GM21528 (cell line): Measurements from ENCODE around the gene TRPT1.

Experiments
- ATAC-seq: cut with Tn5 transposase; IDR thresholded peaks from one replicate; pipeline ENCODE4 v1.9.1; 2021; ENCODE audit warnings: mild to moderate bottlenecking, moderate library complexity; ENCODE audit not compliant: unreplicated experiment, low FRiP score

TRPT1 gene

GRCh38 chr11:64259533-64260067 is 33.6 kb upstream of the TRPT1 start:
- no peak for ATAC-seq

GRCh38 chr11:64258946-64259532 is 33.1 kb upstream of the TRPT1 start:
- no peak for ATAC-seq

- ATAC-seq, result no peak
Observed at GRCh38 chr11:64258356-64258755, 32.4 kb upstream of the TRPT1 start.

- no peak for ATAC-seq
Observed at GRCh38 chr11:64256300-64256699, 30.3 kb upstream of the TRPT1 start.

- ATAC-seq, result no peak
Observed at GRCh38 chr11:64255135-64256128, 29.4 kb upstream of the TRPT1 start.

- no peak for ATAC-seq
Observed at GRCh38 chr11:64254326-64254725, 28.3 kb upstream of the TRPT1 start.

- no peak for ATAC-seq
Observed at GRCh38 chr11:64253481-64253880, 27.5 kb upstream of the TRPT1 start.

GRCh38 chr11:64253043-64253442 is 27.1 kb upstream of the TRPT1 start:
- no peak for ATAC-seq

- ATAC-seq, result no peak
Observed at GRCh38 chr11:64252003-64252872, 26.3 kb upstream of the TRPT1 start.

- ATAC-seq, result no peak
Observed at GRCh38 chr11:64251753-64252002, 25.7 kb upstream of the TRPT1 start.

GRCh38 chr11:64251016-64251752 is 25.2 kb upstream of the TRPT1 start, which contains the start of gene PLCB3:
TSS of gene PLCB3 (plus strand) at chr11:64251530. CDS start at chr11:64251650, 120 bp downstream.
- ATAC-seq, result no peak

- ATAC-seq, result no peak
Observed at GRCh38 chr11:64250415-64251015, 24.5 kb upstream of the TRPT1 start.

GRCh38 chr11:64249563-64250414 is 23.8 kb upstream of the TRPT1 start:
- ATAC-seq, result no peak

- no peak for ATAC-seq
Observed at GRCh38 chr11:64249038-64249437, 23.1 kb upstream of the TRPT1 start.

GRCh38 chr11:64248578-64248977 is 22.6 kb upstream of the TRPT1 start:
- no peak for ATAC-seq

- ATAC-seq, result no peak
Observed at GRCh38 chr11:64247729-64248531, 21.9 kb upstream of the TRPT1 start.

- ATAC-seq, result no peak
Observed at GRCh38 chr11:64246871-64247728, 21.1 kb upstream of the TRPT1 start, which contains the start of gene PPP1R14B. TSS of gene PPP1R14B (minus strand) at chr11:64246943. CDS start at chr11:64246673, 270 bp downstream.
